Parietal lobe (tissue), 1 donor: Measurements from ENCODE around the gene COASY. TPM values are rescaled to one million over a fixed set of nuclear protein-coding genes. Genes with fewer than 3 reads are reported as not detected.

Experiments used
- total RNA-seq: library from RNA; depleted of rRNA; stranded (reverse); fragments of >200 nt; gene quantifications from one replicate; pipeline ENCODE4 v1.2.3, GENCODE V29; 2014

COASY gene
- total RNA-seq, result 5.9 TPM

DNA sequence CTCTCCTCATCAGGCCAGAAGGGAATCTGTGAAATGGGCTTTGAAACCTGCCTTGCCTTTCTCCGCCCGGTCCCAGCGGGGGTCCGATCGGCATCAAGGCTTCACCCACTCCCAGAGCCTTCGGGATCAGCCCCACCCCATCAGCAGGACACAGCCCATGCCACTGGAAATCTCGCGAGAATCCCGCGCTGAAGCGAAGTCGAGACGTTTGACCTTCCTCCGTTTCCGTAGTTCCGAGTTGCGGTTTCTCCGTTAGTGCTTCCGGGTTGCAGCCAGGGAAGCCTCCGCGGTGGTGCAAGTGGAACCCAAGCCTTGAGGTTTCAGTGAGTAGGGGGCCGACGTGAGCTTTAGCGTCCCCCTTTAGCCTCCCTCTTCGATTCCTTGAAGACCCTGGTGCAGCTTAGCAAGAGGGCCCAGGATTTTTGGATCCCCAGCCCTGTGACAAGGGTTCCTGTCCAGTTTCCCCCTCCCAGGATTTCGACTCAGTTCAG is at the start of gene COASY:
TSS of gene COASY (plus strand) at position 252 of the 491 bp plus-strand sequence. CDS start 475 bp downstream, outside the sequence.

DNA sequence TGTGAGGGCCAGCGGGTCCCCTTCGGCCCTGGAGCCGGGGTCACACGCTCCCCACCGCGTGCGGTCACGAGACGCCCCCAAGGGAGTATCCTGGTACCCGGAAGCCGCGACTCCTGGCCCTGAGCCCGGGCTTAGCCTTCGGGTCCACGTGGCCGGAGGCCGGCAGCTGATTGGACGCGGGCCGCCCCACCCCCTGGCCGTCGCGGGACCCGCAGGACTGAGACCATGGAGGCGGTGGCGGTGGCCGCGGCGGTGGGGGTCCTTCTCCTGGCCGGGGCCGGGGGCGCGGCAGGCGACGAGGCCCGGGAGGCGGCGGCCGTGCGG is 25.9 kb upstream of the COASY start, which contains the start of gene NAGLU:
TSS of gene NAGLU (plus strand) at position 194 of the 324 bp plus-strand sequence. CDS start at position 226, 32 bp downstream.

GRCh38 chr17:42552736-42553135 is 9.2 kb upstream of the COASY start, which contains the start of gene HSD17B1:
Gene HSD17B1, plus strand, starts transcription at chr17:42552923. Its CDS starts 11 bp downstream, at chr17:42552934.

DNA sequence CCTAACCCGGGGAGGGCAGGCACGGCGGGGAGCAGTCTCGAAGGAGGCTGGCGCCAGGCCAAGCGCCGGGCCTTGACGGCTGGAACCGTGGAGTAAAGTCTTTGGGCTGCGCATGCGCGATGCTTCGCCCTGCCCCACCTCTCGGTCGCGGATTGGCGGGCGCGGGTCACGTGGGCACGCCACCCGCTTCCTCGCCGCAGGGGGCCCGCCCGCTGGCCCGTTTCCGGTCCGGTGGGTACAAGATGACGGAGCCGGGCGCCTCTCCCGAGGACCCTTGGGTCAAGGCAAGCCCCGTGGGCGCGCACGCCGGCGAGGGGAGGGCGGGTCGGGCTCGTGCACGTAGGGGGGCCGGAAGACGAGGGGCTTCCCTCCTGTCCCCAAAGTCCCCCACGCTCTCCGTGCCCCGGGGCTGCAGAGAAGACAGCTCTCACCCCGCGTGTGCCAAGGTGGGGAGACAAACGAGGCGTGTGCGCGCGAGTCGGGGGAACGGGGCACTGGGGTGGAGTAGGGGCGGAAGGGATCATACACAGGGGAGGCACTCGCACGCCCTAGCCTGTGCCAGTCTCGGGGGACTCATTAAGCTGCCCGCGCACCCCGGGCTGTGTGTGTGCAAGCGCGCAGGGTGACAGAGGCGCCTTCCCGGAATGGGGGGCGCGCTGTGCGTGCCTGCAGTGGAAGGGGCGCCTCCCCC is 5.1 kb downstream of the COASY start, which contains the start of gene MLX:
TSS of gene MLX (plus strand) at position 218 of the 691 bp plus-strand sequence. CDS start at position 243, 25 bp downstream.

GRCh38 chr17:42577532-42578281 is 15.8 kb downstream of the COASY start, which contains the start of gene PSMC3IP:
Gene PSMC3IP, minus strand, starts transcription at chr17:42577729. Its CDS starts 43 bp downstream, at chr17:42577686.

GRCh38 chr17:42609182-42609813 is 47.4 kb downstream of the COASY start, which contains the start of the genes RETREG3 and TUBG1:
Gene RETREG3, minus strand, starts transcription at chr17:42609374. Its CDS starts 50 bp downstream, at chr17:42609324.
Gene TUBG1, plus strand, starts transcription at chr17:42609683. Its CDS starts 55 bp downstream, at chr17:42609738.

Other genes starting within 250 kb of the COASY start
- 43.2 TPM for gene STAT3, start 173.7 kb upstream of the COASY start, total RNA-seq
- 4.1 TPM for gene CAVIN1, start 138.9 kb upstream of the COASY start, total RNA-seq
- 330 TPM for gene ATP6V0A1, start 103.3 kb upstream of the COASY start, total RNA-seq
- gene NAGLU, start 25.9 kb upstream of the COASY start, total RNA-seq, result 14.7 TPM
- 1.6 TPM for gene HSD17B1, start 9.2 kb upstream of the COASY start, total RNA-seq
- gene MLX, start 5.0 kb downstream of the COASY start, total RNA-seq, result 35.7 TPM
- 6.9 TPM for gene PSMC3IP, start 15.6 kb downstream of the COASY start, total RNA-seq
- gene RETREG3, start 47.2 kb downstream of the COASY start, total RNA-seq, result 49.8 TPM
- 18.2 TPM for gene TUBG1, start 47.5 kb downstream of the COASY start, total RNA-seq
- 26.3 TPM for gene TUBG2, start 97.1 kb downstream of the COASY start, total RNA-seq
- 4.4 TPM for gene PLEKHH3, start 114.8 kb downstream of the COASY start, total RNA-seq
- 0.94 TPM for gene CCR10, start 119.7 kb downstream of the COASY start, total RNA-seq
- 12.5 TPM for gene CNTNAP1, start 120.4 kb downstream of the COASY start, total RNA-seq
- gene EZH1, start 182.9 kb downstream of the COASY start, total RNA-seq, result 68.9 TPM
- 9.1 TPM for gene RAMP2, start 199.1 kb downstream of the COASY start, total RNA-seq
- 24.4 TPM for gene VPS25, start 211.3 kb downstream of the COASY start, total RNA-seq
- gene WNK4, start 218.5 kb downstream of the COASY start, total RNA-seq, result not detected
- 65.7 TPM for gene COA3, start 236.6 kb downstream of the COASY start, total RNA-seq
- 0.31 TPM for gene CNTD1, start 236.7 kb downstream of the COASY start, total RNA-seq